Stimulated activated CD8-positive, alpha-beta memory T cell treated with anti-CD3 and anti-CD28 coated beads, Interleukin-7, amount 100 ng/mL, for 48 hours (primary cell): Measurements from ENCODE around the gene ACTMAP.

ENCODE experiments used
- DNase-seq, 2 donors: peaks; one replicate each; pipeline ENCODE4 v3.0.0-alpha.2; 2020; ENCODE audit warnings: low read depth in 1 of 2; ENCODE audit errors: extremely low read depth in 1 of 2

The ACTMAP gene

GRCh38 chr19:40701758-40702157 lies 48.5 kb downstream of the ACTMAP start:
- no peak for DNase-seq

GRCh38 chr19:40700083-40700482 lies 50.2 kb downstream of the ACTMAP start:
- no peak for DNase-seq

GRCh38 chr19:40697007-40697406 lies 53.3 kb downstream of the ACTMAP start:
- DNase-seq: no peak

GRCh38 chr19:40695881-40696280 lies 54.4 kb downstream of the ACTMAP start:
- DNase-seq: no peak

- DNase-seq: no peak
Measured at GRCh38 chr19:40693896-40694295, 56.4 kb downstream of the ACTMAP start.

GRCh38 chr19:40693150-40693788 lies 57.0 kb downstream of the ACTMAP start:
- DNase-seq: no peak

GRCh38 chr19:40692212-40692551 lies 58.1 kb downstream of the ACTMAP start:
- no peak for DNase-seq

GRCh38 chr19:40691421-40692211 lies 58.7 kb downstream of the ACTMAP start:
- no peak for DNase-seq
